Thyroid gland (tissue), 4 donors: Measurements from ENCODE around the gene LZTS2.

ENCODE experiments used
- POLR2A ChIP-seq, 2 donors: fragments of 450-650 bp; IDR thresholded peaks; one replicate each; pipeline ENCODE4 v1.6.1; 2017; ENCODE audit warnings: antibody characterized with exemption in 2 of 2, mild to moderate bottlenecking in 2 of 2, moderate library complexity in 1 of 2
- TF ChIP-seq, protein P1 (sequence below), 6 experiments: fragments of 200-600 bp in 3 of 6; fragments of 450-650 bp in 3 of 6; sonication (generic) in 3 of 6; IDR thresholded peaks; one replicate each; pipeline ENCODE4 v1.5.1; 2016 to 2019; ENCODE audit warnings: antibody characterized with exemption in 6 of 6, mild to moderate bottlenecking in 2 of 6, inconsistent platforms in 1 of 6, moderate library complexity in 1 of 6

- TF ChIP-seq, protein P1, sequence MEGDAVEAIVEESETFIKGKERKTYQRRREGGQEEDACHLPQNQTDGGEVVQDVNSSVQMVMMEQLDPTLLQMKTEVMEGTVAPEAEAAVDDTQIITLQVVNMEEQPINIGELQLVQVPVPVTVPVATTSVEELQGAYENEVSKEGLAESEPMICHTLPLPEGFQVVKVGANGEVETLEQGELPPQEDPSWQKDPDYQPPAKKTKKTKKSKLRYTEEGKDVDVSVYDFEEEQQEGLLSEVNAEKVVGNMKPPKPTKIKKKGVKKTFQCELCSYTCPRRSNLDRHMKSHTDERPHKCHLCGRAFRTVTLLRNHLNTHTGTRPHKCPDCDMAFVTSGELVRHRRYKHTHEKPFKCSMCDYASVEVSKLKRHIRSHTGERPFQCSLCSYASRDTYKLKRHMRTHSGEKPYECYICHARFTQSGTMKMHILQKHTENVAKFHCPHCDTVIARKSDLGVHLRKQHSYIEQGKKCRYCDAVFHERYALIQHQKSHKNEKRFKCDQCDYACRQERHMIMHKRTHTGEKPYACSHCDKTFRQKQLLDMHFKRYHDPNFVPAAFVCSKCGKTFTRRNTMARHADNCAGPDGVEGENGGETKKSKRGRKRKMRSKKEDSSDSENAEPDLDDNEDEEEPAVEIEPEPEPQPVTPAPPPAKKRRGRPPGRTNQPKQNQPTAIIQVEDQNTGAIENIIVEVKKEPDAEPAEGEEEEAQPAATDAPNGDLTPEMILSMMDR (IDR thresholded peaks at IDR 0.05), result no peak
- TF ChIP-seq POLR2A (IDR thresholded peaks at IDR 0.05), result no peak
These were observed 47.0 kb downstream of the LZTS2 start for GRCh38 chr10:101046332-101047238.
